ENCODE measurements around the gene SP3.

SP3 gene

GRCh38 chr2:173909846-173910245, 55.3 kb downstream of the SP3 start:
- DNase-seq (ENCODE audit: extremely low read depth, low read depth): no peak
- H3K4me3 ChIP-seq (replicated peaks; ENCODE audit: low read depth, low read length): no peak overlapping the region
- TF ChIP-seq CTCF (IDR thresholded peaks at IDR 0.05; ENCODE audit: low read depth, low read length, missing control alignments): no peak

- no peak overlapping the region for H3K4me3 ChIP-seq (replicated peaks; ENCODE audit: low read depth, low read length)
- DNase-seq (ENCODE audit: extremely low read depth, low read depth): no peak
- no peak for TF ChIP-seq CTCF (IDR thresholded peaks at IDR 0.05; ENCODE audit: low read depth, low read length, missing control alignments)
Observed at GRCh38 chr2:173906626-173907025, 58.5 kb downstream of the SP3 start.

GRCh38 chr2:173903601-173904394, 61.4 kb downstream of the SP3 start:
- no peak overlapping the region for H3K4me3 ChIP-seq (replicated peaks; ENCODE audit: low read depth, low read length)
- no peak for DNase-seq (ENCODE audit: extremely low read depth, low read depth)
- TF ChIP-seq CTCF (IDR thresholded peaks at IDR 0.05; ENCODE audit: low read depth, low read length, missing control alignments): no peak

GRCh38 chr2:173898996-173899395, 66.2 kb downstream of the SP3 start:
- DNase-seq (ENCODE audit: extremely low read depth, low read depth): no peak
- no peak for TF ChIP-seq CTCF (IDR thresholded peaks at IDR 0.05; ENCODE audit: low read depth, low read length, missing control alignments)
- no peak overlapping the region for H3K4me3 ChIP-seq (replicated peaks; ENCODE audit: low read depth, low read length)

- no peak for TF ChIP-seq CTCF (IDR thresholded peaks at IDR 0.05; ENCODE audit: low read depth, low read length, missing control alignments)
- DNase-seq (ENCODE audit: extremely low read depth, low read depth): no peak
- no peak overlapping the region for H3K4me3 ChIP-seq (replicated peaks; ENCODE audit: low read depth, low read length)
Observed at GRCh38 chr2:173898178-173898668, 67.0 kb downstream of the SP3 start.

GRCh38 chr2:173896755-173897154, 68.4 kb downstream of the SP3 start:
- no peak for DNase-seq (ENCODE audit: extremely low read depth, low read depth)
- no peak overlapping the region for H3K4me3 ChIP-seq (replicated peaks; ENCODE audit: low read depth, low read length)
- no peak for TF ChIP-seq CTCF (IDR thresholded peaks at IDR 0.05; ENCODE audit: low read depth, low read length, missing control alignments)

All from HFF-Myc (cell line).